Measurements from ENCODE around the gene MGAT5.

MGAT5 gene

DNA sequence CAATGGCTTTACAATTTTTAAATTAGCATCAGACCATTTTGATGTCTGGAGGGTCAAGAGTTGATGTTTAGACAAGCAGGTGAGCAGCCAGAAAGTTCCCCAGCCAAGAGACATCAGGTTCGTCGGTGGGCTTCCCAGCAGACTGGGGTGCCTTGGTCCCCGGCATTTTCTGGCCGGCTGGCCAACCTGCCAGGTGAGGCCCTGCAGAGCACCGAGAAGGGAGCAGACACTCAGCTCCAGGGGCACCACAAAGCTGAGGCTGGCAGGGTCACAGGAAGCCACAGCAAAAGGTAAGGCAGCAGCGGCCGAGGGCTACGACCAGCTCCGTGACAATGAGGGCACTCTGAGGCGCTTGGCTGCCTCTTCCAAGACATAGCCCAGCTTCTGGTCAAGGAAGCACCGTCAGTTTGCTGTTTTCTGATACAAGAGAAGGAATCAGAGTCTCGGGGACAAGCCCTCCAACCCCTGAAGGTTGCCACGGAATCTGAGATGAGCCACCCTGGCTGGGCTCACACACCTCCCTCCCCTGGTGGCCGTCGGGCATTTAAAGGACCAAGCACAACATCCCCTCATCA is 229.0 kb downstream of the MGAT5 start:
- no peak for DNase-seq

DNA sequence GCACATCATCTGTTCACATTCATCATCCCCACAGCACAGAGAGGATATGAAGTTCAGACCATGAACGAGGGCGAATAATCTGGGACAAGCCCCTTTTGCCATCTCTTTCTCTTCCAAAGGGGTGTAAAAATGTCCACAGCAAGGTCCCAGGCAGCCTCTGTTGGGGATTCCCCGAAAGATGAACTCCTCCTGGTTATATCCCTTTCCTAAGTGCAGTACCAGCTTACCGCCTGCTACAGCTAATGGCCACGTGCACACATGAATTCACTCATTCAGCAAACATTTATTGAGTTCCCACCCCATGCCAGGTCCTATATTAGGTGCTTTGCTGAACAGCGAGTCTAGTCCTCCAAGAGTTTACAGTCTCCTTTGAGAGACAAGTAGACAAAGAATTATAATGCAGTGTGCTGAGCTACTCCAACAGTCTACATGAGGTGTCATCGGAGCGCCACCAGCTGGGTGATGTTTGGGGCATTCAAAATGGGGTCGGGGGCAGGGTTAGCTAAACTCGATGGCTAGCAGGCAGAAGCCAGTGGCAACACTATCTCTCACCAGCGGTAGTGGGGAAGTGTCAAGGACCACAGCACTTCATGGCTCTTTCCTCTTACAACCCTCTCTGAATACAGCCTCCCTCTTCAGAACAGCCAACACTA is 236.0 kb downstream of the MGAT5 start:
- DNase-seq, result no peak

DNA sequence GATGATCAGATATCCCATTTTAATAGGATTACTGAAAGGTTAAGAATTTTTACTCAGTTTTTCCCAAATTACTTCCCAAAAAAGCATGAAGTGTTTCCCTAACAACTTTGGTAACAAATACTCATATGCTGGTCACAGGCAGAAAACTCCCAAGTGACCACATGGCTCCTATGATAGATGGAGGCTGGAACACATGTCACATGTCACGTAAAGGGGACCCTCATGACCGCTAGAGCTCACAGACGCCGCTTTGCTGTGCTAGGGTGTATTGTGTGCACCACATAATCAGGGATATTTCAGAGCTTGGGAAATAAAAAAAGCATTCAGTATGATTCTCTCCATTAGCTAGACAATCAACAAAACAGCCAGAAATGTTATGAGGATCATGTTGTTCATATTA is 236.7 kb downstream of the MGAT5 start:
- DNase-seq, result no peak

DNA sequence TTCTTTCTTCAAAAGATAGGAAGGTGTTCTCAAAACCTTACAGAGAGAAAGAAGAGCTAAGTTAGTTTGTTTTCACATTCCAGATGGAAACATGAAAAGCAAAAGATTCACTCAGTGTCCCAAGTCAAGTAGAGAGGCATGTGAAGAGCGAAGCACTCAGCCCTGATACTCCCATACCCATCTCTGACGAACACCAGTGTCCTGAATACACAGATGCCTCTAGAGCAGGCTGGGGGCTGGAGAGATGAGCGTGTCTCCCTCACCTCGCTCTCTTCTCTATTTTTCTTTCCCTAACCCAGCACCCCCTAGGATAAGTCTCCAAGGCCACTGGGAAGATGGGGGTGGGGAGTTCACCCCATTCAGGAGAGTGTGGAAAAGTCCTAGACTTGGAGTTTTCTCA is 237.2 kb downstream of the MGAT5 start:
- DNase-seq, result no peak

DNA sequence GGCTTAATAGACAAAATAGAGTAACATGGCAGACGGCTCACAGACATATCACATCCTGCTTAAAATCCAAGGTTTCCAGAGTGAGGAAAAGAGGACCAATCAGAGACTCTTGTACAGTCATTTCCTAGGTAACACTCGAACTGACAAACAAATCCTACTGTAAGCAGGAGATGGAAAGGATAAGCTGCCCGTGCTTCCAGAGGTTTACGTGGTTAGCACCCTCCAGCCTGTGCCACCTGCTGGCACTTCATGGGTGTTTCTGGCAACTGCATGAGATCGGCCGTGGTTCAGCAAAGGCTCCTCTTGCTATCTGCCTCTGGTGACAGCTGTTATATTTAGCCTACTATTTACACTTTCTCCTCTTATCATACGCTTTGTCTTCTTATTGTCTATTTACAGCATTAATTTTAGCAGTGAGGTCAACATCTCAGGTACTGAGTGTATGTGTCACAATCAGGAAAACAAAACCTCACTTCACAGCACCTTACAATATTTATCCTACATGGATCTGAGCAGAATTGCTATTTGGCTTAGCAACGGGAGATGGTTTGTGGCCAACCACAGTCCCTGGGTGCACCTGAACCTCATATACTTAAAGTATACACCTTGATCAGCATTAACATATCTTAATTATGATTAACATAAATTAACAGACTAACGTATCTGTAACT is 238.0 kb downstream of the MGAT5 start:
- DNase-seq, result peak; percentile 45

DNA sequence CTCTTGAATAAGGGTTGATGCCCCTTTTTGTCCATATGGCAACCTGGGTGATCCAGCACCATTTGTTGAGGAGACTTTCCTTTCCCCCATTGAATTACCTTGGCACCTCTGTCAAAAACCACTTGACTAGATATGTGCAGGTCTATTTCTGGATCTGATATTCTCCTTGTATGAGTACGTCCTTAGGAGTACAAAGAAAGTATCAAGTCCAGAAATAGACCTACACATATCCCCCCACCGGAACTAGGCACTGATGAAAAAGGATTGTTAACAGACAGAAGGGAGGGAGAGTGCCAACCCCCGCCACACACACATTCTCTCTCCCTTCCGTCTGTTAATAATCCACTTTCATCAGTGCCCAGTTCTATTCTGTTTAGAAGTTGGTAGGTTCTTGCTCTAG is 239.9 kb downstream of the MGAT5 start:
- DNase-seq, result no peak

DNA sequence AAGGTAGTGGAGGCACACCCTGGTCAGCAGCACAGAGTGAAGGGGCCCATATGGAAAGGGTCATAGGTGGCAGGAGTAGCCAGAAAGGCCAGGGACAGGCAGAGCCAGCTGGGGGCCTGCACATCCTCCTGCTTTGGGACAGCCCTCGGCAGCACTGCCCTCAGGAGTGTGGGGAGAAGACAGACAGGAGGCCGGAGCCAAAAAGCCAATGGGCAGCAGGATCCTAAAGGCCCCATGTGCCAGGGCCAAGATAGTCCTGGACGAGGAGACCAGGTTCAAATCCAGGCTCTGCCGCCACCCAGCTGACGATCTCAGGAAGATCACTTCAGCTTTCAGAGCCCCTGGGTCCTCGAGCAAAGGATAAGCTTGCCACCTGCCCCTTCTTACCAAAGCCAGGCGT is 244.8 kb downstream of the MGAT5 start:
- DNase-seq, result no peak

DNA sequence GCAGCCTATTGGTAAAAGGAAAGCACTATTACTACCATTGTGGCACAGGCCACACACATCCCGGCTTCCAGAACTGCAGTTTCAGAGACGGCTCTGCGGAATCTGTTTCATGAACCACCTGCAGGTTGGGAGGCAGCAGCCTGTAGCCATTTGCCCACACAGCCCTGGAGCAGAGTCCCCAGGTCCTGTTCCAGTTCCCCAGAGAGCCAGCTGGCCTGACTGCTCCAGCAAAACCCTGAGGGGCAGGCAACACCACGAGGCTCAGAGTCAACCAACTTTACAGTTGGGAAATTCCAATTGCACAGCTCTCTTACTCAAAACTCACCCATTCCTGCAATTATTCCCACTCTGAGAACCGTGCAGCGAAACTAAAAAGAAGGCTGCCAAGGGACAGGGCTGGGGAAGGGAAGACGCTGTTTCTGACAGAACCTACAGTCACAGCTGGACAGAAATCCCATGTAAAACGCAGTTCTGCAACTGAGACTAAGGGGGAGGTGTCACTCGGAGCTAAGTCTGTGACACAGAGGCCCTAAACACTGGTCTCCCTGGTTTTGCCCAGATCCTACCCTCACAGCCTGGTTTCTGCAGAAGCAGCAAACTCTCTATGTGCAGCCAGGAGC is 245.5 kb downstream of the MGAT5 start:
- DNase-seq, result no peak

DNA sequence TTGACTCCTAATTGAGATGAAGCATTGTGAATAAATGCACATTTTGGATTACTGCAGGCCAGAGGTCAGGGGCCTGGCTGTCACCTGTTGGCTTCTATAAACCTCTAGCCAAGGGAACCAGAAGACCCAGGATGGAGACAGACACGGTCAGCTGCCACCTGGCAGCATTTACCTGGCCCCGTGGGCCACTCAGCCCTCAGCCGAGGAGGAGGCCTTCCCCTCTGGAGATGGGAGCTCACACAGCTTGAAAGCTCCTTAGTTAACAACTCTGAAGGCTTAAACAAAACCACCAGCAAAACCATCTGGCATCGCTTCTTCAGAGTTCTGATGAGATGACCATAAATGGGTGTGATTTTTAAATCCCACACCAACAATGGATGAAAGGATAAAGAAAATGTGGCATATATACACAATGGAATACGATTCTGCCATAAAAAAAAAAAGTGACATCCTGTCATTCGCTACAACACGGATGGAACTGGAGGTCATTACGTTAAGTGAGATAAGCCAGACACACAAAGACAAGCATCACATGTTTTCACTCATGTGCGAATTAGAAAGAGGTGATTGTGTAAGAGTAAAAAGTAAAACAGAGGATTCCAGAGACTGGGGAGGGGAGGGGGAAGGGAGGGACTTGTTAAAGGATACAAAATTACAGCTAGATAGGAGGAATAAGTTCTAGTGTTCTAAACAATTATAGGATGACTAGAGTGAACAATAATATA is 246.5 kb downstream of the MGAT5 start:
- DNase-seq, result no peak

DNA sequence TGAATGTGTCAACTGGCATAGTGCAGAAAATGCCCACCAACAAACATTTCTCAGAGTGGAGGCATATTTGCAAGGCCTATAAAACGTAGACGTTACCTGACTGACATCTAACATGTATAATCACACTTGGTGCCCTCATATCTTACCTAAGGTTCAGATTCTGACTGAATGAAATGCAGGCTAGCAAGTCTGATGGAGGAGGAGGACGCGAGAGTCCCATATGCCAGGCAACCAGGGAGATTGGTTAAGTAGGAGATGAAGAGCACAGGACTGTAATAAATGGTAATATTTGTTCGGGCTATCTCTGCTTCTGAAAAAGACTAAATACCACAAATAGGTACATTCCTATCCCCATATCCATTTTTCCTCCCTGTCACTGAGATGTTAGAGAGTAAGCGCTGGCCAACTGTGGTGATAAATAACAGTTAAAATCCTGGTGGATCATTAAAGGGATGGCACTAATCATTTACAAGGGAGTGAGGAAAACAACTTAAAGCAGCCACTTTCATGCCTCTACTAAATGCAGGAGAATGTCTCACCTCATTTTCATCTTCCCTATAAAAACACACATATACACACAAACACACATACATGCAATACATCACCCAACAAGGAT is 247.7 kb downstream of the MGAT5 start:
- no peak for DNase-seq

DNA sequence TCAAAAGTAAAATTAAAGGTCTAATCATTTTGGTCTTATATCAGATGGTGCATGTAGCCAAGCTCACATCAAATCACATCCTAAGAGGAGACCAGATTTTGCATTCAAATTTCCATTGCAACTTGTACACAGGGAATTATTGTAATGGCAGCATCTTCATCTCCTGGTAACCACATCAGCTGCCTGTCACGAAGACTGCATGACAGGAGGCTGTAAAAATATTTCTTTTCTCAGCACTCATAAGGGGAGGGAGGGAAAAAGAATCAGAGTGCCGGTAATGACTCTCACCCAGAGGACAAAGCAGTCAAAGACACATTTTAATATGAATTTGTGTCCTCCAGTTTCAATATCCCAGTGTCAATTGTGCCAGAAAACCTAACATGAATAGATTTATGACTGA is 248.2 kb downstream of the MGAT5 start:
- no peak for DNase-seq

Measured in NCI-H524 treated with DMSO at 0.1 percent for 48 hours (cell line).